ENCODE data around the gene FLVCR1. TPM values are rescaled to one million over a fixed set of nuclear protein-coding genes. Genes with fewer than 3 reads are reported as not detected.

The FLVCR1 gene
- total and polyA plus RNA-seq, 9 of the 15 experiments (the other 6 are each of a cell fraction or from before 2014, with no cell fraction given) = 5.2 to 18.0 (median 12.5) TPM

DNA sequence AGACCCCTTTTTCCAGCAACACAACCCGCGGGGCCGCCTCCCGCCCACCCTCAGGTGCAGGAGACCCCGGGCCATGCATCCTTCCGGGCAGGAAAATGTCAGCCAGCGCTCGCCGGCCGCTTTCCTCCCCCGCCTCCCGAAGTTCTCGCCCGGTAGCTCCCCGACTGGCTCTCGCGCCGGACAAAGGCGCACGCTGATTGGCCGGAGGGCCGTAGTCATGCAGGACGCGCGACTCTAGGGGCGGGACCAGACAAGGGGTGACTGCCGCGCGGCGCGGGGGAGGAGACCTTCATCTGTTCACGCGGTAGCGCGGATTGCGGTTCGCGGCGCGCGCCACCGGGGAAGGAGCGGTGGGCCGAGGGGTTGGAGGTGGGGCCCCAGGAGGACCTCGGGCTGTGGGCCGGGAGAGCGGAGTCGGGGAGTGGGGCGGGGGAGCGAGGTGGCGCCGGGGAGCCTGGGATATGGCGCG is at the start of gene FLVCR1 (continued):
- peak; percentile 97; the same call in 1 of the 2 replicates for TF ChIP-seq STAT6 (CRISPR knock-in tag; IDR thresholded peaks at IDR 0.05)
- TF ChIP-seq, protein P1, sequence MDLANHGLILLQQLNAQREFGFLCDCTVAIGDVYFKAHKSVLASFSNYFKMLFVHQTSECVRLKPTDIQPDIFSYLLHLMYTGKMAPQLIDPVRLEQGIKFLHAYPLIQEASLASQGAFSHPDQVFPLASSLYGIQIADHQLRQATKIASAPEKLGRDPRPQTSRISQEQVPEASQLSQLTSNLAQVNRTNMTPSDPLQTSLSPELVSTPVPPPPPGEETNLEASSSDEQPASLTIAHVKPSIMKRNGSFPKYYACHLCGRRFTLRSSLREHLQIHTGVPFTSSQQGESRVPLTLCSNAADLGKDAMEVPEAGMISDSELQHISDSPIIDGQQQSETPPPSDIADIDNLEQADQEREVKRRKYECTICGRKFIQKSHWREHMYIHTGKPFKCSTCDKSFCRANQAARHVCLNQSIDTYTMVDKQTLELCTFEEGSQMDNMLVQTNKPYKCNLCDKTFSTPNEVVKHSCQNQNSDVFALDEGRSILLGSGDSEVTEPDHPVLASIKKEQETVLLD (IDR thresholded peaks at IDR 0.05) = peak; percentile 25; the same call in 1 of the 2 replicates
- TF ChIP-seq SP2 (IDR thresholded peaks at IDR 0.05; ENCODE audit: extremely low read depth, low read depth, low read length, poor library complexity, severe bottlenecking) = peak; percentile 30
- TF ChIP-seq HNRNPK (IDR thresholded peaks at IDR 0.05; ENCODE audit: low read depth, low read length, poor library complexity, severe bottlenecking) = peak; percentile 22
- TF ChIP-seq ZNF318 (IDR thresholded peaks at IDR 0.05; ENCODE audit: borderline replicate concordance in 1 of 2, low read depth in 1 of 2) = 0 out of 4 replicates have a peak, but pooled peaks of 1 of the 2 experiments have one; percentile 1
- TF ChIP-seq SMAD4 (CRISPR knock-in tag; conservative IDR thresholded peaks at IDR 0.05) = peak; percentile 95
- no peak for TF ChIP-seq RAD51 (IDR thresholded peaks at IDR 0.05; ENCODE audit: borderline replicate concordance, low read depth)
- TF ChIP-seq, protein P2, sequence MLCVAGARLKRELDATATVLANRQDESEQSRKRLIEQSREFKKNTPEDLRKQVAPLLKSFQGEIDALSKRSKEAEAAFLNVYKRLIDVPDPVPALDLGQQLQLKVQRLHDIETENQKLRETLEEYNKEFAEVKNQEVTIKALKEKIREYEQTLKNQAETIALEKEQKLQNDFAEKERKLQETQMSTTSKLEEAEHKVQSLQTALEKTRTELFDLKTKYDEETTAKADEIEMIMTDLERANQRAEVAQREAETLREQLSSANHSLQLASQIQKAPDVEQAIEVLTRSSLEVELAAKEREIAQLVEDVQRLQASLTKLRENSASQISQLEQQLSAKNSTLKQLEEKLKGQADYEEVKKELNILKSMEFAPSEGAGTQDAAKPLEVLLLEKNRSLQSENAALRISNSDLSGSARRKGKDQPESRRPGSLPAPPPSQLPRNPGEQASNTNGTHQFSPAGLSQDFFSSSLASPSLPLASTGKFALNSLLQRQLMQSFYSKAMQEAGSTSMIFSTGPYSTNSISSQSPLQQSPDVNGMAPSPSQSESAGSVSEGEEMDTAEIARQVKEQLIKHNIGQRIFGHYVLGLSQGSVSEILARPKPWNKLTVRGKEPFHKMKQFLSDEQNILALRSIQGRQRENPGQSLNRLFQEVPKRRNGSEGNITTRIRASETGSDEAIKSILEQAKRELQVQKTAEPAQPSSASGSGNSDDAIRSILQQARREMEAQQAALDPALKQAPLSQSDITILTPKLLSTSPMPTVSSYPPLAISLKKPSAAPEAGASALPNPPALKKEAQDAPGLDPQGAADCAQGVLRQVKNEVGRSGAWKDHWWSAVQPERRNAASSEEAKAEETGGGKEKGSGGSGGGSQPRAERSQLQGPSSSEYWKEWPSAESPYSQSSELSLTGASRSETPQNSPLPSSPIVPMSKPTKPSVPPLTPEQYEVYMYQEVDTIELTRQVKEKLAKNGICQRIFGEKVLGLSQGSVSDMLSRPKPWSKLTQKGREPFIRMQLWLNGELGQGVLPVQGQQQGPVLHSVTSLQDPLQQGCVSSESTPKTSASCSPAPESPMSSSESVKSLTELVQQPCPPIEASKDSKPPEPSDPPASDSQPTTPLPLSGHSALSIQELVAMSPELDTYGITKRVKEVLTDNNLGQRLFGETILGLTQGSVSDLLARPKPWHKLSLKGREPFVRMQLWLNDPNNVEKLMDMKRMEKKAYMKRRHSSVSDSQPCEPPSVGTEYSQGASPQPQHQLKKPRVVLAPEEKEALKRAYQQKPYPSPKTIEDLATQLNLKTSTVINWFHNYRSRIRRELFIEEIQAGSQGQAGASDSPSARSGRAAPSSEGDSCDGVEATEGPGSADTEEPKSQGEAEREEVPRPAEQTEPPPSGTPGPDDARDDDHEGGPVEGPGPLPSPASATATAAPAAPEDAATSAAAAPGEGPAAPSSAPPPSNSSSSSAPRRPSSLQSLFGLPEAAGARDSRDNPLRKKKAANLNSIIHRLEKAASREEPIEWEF (CRISPR knock-in tag; IDR thresholded peaks at IDR 0.05) = no peak
